HepG2 (cell line): ENCODE data around the gene CEBPB. TPM values are rescaled to one million over a fixed set of nuclear protein-coding genes. Genes with fewer than 3 reads are reported as not detected.

ENCODE experiments used
- ESRRA ChIP-seq: sonication (generic); formaldehyde crosslinking; IDR thresholded peaks from 2 replicates; pipeline ENCODE4 v1.5.1; 2020; ENCODE audit warnings: mild to moderate bottlenecking, low read depth, missing genetic modification reagents
- GZF1 ChIP-seq: sonication (generic); formaldehyde crosslinking; IDR thresholded peaks from 2 replicates; pipeline ENCODE4 v1.5.1; 2020; ENCODE audit warnings: mild to moderate bottlenecking, missing genetic modification reagents
- HNF1B ChIP-seq: sonication (generic); formaldehyde crosslinking; IDR thresholded peaks from 2 replicates; pipeline ENCODE4 v1.5.1; 2020; ENCODE audit warnings: mild to moderate bottlenecking, moderate library complexity, missing genetic modification reagents
- NR2F6 ChIP-seq, 2 experiments: IDR thresholded peaks; 2 replicates each; pipeline ENCODE4 v1.6.1; 2016; ENCODE audit warnings: antibody characterized with exemption in 1 of 2, mild to moderate bottlenecking in 1 of 2
- ZNF547 ChIP-seq: sonication (generic); formaldehyde crosslinking; IDR thresholded peaks from 2 replicates; pipeline ENCODE4 v1.5.1; 2020; ENCODE audit warnings: mild to moderate bottlenecking, missing genetic modification reagents
- ZNF557 ChIP-seq: sonication (generic); formaldehyde crosslinking; IDR thresholded peaks from 2 replicates; pipeline ENCODE4 v1.4.0; 2020; ENCODE audit warnings: missing genetic modification reagents
- ZNF574 ChIP-seq: sonication (generic); formaldehyde crosslinking; IDR thresholded peaks from 2 replicates; pipeline ENCODE4 v1.4.0; 2020; ENCODE audit warnings: missing genetic modification reagents
- polyA plus RNA-seq, 8 experiments: library from polyadenylated mRNA; depleted of rRNA in 3 of 8; stranded (reverse) in 7 of 8; unstranded in 1 of 8; fragments of >200 nt; fragmentation: Illumina TruSeq in 4 of 8; extraction: Trizol in 4 of 8; gene quantifications; 2 replicates each; pipeline versions ENCODE4 v1.2.1 to v1.2.3, GENCODE V29; 2011 to 2016; ENCODE audit warnings: low read depth in 4 of 8, missing spikeins in 1 of 8, mixed read lengths in 1 of 8; ENCODE audit not compliant: insufficient read depth in 1 of 8
- total RNA-seq, 5 experiments: library from RNA; depleted of rRNA; stranded (reverse); fragments of >200 nt; fragmentation: Illumina TruSeq; extraction: Trizol; gene quantifications; 2 replicates each; pipeline ENCODE4 v1.2.3, GENCODE V29; 2016; ENCODE audit warnings: low read depth in 1 of 5
- TF ChIP-seq, protein P1 (sequence below): sonication (generic); formaldehyde crosslinking; IDR thresholded peaks from 2 replicates; pipeline ENCODE4 v1.4.0; 2020; ENCODE audit warnings: missing genetic modification reagents, borderline replicate concordance
- TF ChIP-seq, protein P2 (sequence below): sonication (generic); formaldehyde crosslinking; IDR thresholded peaks from 2 replicates; pipeline ENCODE4; 2020; ENCODE audit warnings: missing genetic modification reagents, mild to moderate bottlenecking, borderline replicate concordance
- TF ChIP-seq, protein P3 (sequence below): sonication (generic); formaldehyde crosslinking; IDR thresholded peaks from 2 replicates; pipeline ENCODE4 v1.5.1; 2020; ENCODE audit warnings: missing genetic modification reagents, mild to moderate bottlenecking, borderline replicate concordance

The CEBPB gene
- total and polyA plus RNA-seq, 2 of the 13 experiments (the other 11 are each of a cell fraction or from before 2014, with no cell fraction given) = 18.5 to 28.2 TPM

GRCh38 chr20:50193199-50193835, 2.7 kb downstream of the CEBPB start (continued):
- TF ChIP-seq, protein P1, sequence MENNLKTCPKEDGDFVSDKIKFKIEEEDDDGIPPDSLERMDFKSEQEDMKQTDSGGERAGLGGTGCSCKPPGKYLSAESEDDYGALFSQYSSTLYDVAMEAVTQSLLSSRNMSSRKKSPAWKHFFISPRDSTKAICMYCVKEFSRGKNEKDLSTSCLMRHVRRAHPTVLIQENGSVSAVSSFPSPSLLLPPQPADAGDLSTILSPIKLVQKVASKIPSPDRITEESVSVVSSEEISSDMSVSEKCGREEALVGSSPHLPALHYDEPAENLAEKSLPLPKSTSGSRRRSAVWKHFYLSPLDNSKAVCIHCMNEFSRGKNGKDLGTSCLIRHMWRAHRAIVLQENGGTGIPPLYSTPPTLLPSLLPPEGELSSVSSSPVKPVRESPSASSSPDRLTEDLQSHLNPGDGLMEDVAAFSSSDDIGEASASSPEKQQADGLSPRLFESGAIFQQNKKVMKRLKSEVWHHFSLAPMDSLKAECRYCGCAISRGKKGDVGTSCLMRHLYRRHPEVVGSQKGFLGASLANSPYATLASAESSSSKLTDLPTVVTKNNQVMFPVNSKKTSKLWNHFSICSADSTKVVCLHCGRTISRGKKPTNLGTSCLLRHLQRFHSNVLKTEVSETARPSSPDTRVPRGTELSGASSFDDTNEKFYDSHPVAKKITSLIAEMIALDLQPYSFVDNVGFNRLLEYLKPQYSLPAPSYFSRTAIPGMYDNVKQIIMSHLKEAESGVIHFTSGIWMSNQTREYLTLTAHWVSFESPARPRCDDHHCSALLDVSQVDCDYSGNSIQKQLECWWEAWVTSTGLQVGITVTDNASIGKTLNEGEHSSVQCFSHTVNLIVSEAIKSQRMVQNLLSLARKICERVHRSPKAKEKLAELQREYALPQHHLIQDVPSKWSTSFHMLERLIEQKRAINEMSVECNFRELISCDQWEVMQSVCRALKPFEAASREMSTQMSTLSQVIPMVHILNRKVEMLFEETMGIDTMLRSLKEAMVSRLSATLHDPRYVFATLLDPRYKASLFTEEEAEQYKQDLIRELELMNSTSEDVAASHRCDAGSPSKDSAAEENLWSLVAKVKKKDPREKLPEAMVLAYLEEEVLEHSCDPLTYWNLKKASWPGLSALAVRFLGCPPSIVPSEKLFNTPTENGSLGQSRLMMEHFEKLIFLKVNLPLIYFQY = no peak
- no peak for TF ChIP-seq ZNF547 (CRISPR knock-in tag)
- TF ChIP-seq ESRRA = no peak
- TF ChIP-seq, protein P2, sequence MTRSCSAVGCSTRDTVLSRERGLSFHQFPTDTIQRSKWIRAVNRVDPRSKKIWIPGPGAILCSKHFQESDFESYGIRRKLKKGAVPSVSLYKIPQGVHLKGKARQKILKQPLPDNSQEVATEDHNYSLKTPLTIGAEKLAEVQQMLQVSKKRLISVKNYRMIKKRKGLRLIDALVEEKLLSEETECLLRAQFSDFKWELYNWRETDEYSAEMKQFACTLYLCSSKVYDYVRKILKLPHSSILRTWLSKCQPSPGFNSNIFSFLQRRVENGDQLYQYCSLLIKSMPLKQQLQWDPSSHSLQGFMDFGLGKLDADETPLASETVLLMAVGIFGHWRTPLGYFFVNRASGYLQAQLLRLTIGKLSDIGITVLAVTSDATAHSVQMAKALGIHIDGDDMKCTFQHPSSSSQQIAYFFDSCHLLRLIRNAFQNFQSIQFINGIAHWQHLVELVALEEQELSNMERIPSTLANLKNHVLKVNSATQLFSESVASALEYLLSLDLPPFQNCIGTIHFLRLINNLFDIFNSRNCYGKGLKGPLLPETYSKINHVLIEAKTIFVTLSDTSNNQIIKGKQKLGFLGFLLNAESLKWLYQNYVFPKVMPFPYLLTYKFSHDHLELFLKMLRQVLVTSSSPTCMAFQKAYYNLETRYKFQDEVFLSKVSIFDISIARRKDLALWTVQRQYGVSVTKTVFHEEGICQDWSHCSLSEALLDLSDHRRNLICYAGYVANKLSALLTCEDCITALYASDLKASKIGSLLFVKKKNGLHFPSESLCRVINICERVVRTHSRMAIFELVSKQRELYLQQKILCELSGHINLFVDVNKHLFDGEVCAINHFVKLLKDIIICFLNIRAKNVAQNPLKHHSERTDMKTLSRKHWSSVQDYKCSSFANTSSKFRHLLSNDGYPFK (CRISPR knock-in tag) = 0 out of 2 replicates have a peak, but pooled peaks have one; percentile 17
- TF ChIP-seq, protein P3, sequence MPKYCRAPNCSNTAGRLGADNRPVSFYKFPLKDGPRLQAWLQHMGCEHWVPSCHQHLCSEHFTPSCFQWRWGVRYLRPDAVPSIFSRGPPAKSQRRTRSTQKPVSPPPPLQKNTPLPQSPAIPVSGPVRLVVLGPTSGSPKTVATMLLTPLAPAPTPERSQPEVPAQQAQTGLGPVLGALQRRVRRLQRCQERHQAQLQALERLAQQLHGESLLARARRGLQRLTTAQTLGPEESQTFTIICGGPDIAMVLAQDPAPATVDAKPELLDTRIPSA (CRISPR knock-in tag) = no peak
- no peak for TF ChIP-seq NR2F6 (IDR thresholded peaks at IDR 0.05)
- 0 out of 2 replicates have a peak, but pooled peaks have one; percentile 8 for TF ChIP-seq NR2F6 (CRISPR knock-in tag; IDR thresholded peaks at IDR 0.05)
- peak; percentile 11; the same call in 1 of the 2 replicates for TF ChIP-seq ZNF574 (CRISPR knock-in tag)
- peak; percentile 52 for TF ChIP-seq HNF1B (CRISPR knock-in tag)
- TF ChIP-seq ZNF557 (CRISPR knock-in tag) = no peak
- no peak for TF ChIP-seq GZF1 (CRISPR knock-in tag)
